HCT116 (cell line): ENCODE results near the gene WWP2. TPM values are rescaled to one million over a fixed set of nuclear protein-coding genes. Genes with fewer than 3 reads are reported as not detected.

ENCODE experiments used
- ATAC-seq: fragments of 200-7000 bp; cut with Tn5 transposase; 2 replicates; pipeline ENCODE4 v1.9.1; 2020; ENCODE audit warnings: mild to moderate bottlenecking, moderate library complexity
- BruUV-seq: library from RNA; stranded (reverse); fragments of 400-500 nt; replicated peaks from 2 replicates; lab custom pipeline; 2021; lab: Mats Ljungman, UMichigan
- CTCF ChIA-PET: fragments of 300-600 bp; sonication (Branson Sonifier 250); formaldehyde crosslinking; loops from one replicate; lab custom pipeline; 2021; ENCODE audit warnings: antibody characterized with exemption; lab: Charles Lee
- POLR2A ChIA-PET: fragments of 300-600, 350-600 bp; sonication (Branson Sonifier 250); formaldehyde crosslinking; loops from one replicate; lab custom pipeline; 2021; ENCODE audit warnings: antibody characterized with exemption; lab: Charles Lee
- RAD21 ChIA-PET, 2 experiments: fragments of 300-600 bp; sonication (Branson Sonifier 250); formaldehyde crosslinking; loops; one replicate each; lab custom pipeline; 2023; ENCODE audit warnings: low total read pairs in 2 of 2; ENCODE audit not compliant: uncharacterized antibody in 2 of 2, unreplicated experiment in 2 of 2, low non-redundant PET in 1 of 2; lab: Charles Lee
- DNase-seq: peaks from one replicate; pipeline ENCODE4 v3.0.0-alpha.2; 2010; ENCODE audit warnings: low read depth, low spot score
- H2AFZ ChIP-seq: fragments of 200-600 bp; shearing (Covaris generic), sonication (generic); 2 replicates; pipeline ENCODE4 v1.6.1; 2017; ENCODE audit warnings: low read depth, mixed run types, mixed read lengths, antibody characterized with exemption, low read length; ENCODE audit not compliant: poor library complexity, severe bottlenecking
- H3K27ac ChIP-seq: 2 replicates; pipeline ENCODE4 v1.5.1; 2012; ENCODE audit warnings: low read depth, low read length
- H3K27me3 ChIP-seq: fragments of 200-600 bp; sonication (generic); 2 replicates; pipeline ENCODE4 v1.6.1; 2016; ENCODE audit warnings: mixed run types, low read length, mixed read lengths; ENCODE audit not compliant: insufficient read depth
- H3K36me3 ChIP-seq, 2 experiments: fragments of 200-500 bp in 1 of 2; fragments of 200-600 bp in 1 of 2; sonication (Bioruptor generic) in 1 of 2; sonication (generic) in 1 of 2; 2 replicates each; pipeline versions ENCODE4 v1.5.1 to v1.6.1; 2014 to 2016; ENCODE audit warnings: low read length in 2 of 2, inconsistent platforms in 1 of 2, mixed read lengths in 1 of 2, mixed run types in 1 of 2; ENCODE audit not compliant: insufficient read depth in 2 of 2, control insufficient read depth in 1 of 2
- H3K4me1 ChIP-seq, 2 experiments: fragments of 200-600 bp in 1 of 2; sonication (generic) in 1 of 2; 2 replicates each; pipeline versions ENCODE4 v1.5.1 to v1.6.1; 2012 to 2017; ENCODE audit warnings: low read length in 2 of 2, inconsistent platforms in 1 of 2, mild to moderate bottlenecking in 1 of 2, mixed read lengths in 1 of 2, mixed run types in 1 of 2, moderate library complexity in 1 of 2; ENCODE audit not compliant: insufficient read depth in 2 of 2, control insufficient read depth in 1 of 2
- H3K4me2 ChIP-seq: fragments of 200-600 bp; sonication (generic); 2 replicates; pipeline ENCODE4 v1.6.1; 2017; ENCODE audit warnings: mixed run types, low read length, mixed read lengths
- H3K4me3 ChIP-seq, 2 experiments: fragments of 200-600 bp in 1 of 2; sonication (generic) in 1 of 2; replicated peaks in 1 of 2; 2 replicates each; pipeline ENCODE4 v1.5.1; 2011 to 2016; ENCODE audit warnings: low read length in 2 of 2, control low read depth in 1 of 2, low read depth in 1 of 2, mild to moderate bottlenecking in 1 of 2, mixed read lengths in 1 of 2, mixed run types in 1 of 2
- H3K79me2 ChIP-seq: fragments of 200-600 bp; sonication (generic); 2 replicates; pipeline ENCODE4 v1.6.1; 2017; ENCODE audit warnings: mild to moderate bottlenecking, mixed run types, low read length, moderate library complexity, mixed read lengths; ENCODE audit not compliant: insufficient read depth
- H3K9ac ChIP-seq: fragments of 200-600 bp; sonication (generic); 2 replicates; pipeline ENCODE4 v1.6.1; 2016; ENCODE audit warnings: low read length, mixed read lengths
- H3K9me2 ChIP-seq: fragments of 200-600 bp; sonication (generic), shearing (Covaris generic); 2 replicates; pipeline ENCODE4 v1.6.1; 2017; ENCODE audit warnings: mixed run types, mild to moderate bottlenecking, moderate library complexity; ENCODE audit not compliant: insufficient read depth
- H3K9me3 ChIP-seq, 2 experiments: fragments of 200-500 bp in 1 of 2; fragments of 200-600 bp in 1 of 2; sonication (Bioruptor generic) in 1 of 2; sonication (generic) in 1 of 2; 2 replicates each; pipeline ENCODE4 v1.6.1; 2014 to 2017; ENCODE audit warnings: low read length in 2 of 2, mixed read lengths in 2 of 2, inconsistent platforms in 1 of 2, low read depth in 1 of 2, mild to moderate bottlenecking in 1 of 2, mixed run types in 1 of 2, moderate library complexity in 1 of 2; ENCODE audit not compliant: control insufficient read depth in 1 of 2, insufficient read depth in 1 of 2
- H4K20me1 ChIP-seq: fragments of 200-600 bp; sonication (generic), shearing (Covaris generic); 2 replicates; pipeline ENCODE4 v1.6.1; 2017; ENCODE audit warnings: mixed run types, mild to moderate bottlenecking, moderate library complexity; ENCODE audit not compliant: insufficient read depth
- CBX3 ChIP-seq: IDR thresholded peaks from 2 replicates; pipeline ENCODE4 v1.6.1; 2012; ENCODE audit warnings: low read depth
- EGR1 ChIP-seq: IDR thresholded peaks from 2 replicates; pipeline ENCODE4 v1.6.1; 2012; ENCODE audit warnings: low read depth
- ELF1 ChIP-seq: IDR thresholded peaks from 2 replicates; pipeline ENCODE4 v1.6.1; 2012; ENCODE audit warnings: low read depth, borderline replicate concordance
- EZH2 ChIP-seq: fragments of 200-600 bp; sonication (generic); IDR thresholded peaks from 2 replicates; pipeline ENCODE4 v1.6.1; 2017; ENCODE audit warnings: antibody characterized with exemption, mixed run types
- SIN3A ChIP-seq: IDR thresholded peaks from 2 replicates; pipeline ENCODE4 v1.6.1; 2012; ENCODE audit warnings: low read depth
- intact Hi-C: fragments of 100-400 bp; cut with micrococcal nuclease; formaldehyde crosslinking; loops from 2 replicates; pipeline ENCODE4 v1.10.0; 2022
- total RNA-seq: library from RNA; stranded (reverse); gene quantifications from one replicate; pipeline ENCODE4 v1.2.1, GENCODE V29; 2021; ENCODE audit not compliant: unreplicated experiment
- TF ChIP-seq, protein P1 (sequence below), 3 experiments: fragments of 200-600 bp in 1 of 3; sonication (generic) in 1 of 3; IDR thresholded peaks in 2 of 3; conservative IDR thresholded peaks in 1 of 3; 2 replicates each; pipeline ENCODE4 v1.5.1; 2012 to 2017; ENCODE audit warnings: low read depth in 2 of 3, low read length in 2 of 3, antibody characterized with exemption in 1 of 3, borderline replicate concordance in 1 of 3, control low read depth in 1 of 3, mild to moderate bottlenecking in 1 of 3, mixed read lengths in 1 of 3, mixed run types in 1 of 3, moderate library complexity in 1 of 3; ENCODE audit not compliant: insufficient read depth in 1 of 3

Gene WWP2
- total RNA-seq, 1 experiment from 2014 or later = 44.2 TPM

DNA sequence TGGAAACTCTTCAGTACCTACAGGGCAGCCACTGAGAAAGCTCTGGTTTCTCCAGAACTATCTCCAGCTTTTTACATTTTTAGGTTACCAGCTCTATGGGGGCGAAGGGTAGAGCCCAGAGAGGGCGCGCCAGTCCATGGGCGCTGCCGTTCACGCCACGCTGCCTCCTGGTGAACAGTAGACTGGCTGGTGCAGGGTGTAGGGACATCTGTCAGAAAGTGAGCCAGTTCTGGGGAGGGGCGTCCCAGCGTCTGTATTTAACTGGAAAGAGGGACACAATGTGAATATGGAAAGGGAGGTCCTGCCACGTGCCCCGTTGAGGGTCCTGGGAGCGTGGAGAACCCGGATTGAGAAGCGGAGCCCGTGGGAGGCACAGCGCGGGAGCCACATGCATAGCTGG, 172.6 kb downstream of the WWP2 start:
- ChIA-PET RAD21 (no interaction called here), CTCF (no interaction called here), POLR2A (no interaction called here)
- Histone ChIP-seq H3K36me3 (peaks cover 4 to 6% of the 10 kb centered on the region in 2 experiments; a peak in 3 of 4 replicates), H3K9ac (no peak overlapping the region), H3K4me3 (no peak overlapping the region), H3K79me2 (no peaks in the 10 kb centered on the region), H2AFZ (no peak overlapping the region), H3K27me3 (no peaks in the 10 kb centered on the region), H3K27ac (no peak overlapping the region), H3K9me2 (no peaks in the 10 kb centered on the region), H3K4me2 (no peak overlapping the region), H3K4me1 (no peaks in the 10 kb centered on the region), H4K20me1 (no peaks in the 10 kb centered on the region), H3K9me3 (no peaks in the 10 kb centered on the region)
- TF ChIP-seq SIN3A (no peak), EGR1 (no peak), CBX3 (no peak), ELF1 (no peak)
- TF ChIP-seq, protein P1, sequence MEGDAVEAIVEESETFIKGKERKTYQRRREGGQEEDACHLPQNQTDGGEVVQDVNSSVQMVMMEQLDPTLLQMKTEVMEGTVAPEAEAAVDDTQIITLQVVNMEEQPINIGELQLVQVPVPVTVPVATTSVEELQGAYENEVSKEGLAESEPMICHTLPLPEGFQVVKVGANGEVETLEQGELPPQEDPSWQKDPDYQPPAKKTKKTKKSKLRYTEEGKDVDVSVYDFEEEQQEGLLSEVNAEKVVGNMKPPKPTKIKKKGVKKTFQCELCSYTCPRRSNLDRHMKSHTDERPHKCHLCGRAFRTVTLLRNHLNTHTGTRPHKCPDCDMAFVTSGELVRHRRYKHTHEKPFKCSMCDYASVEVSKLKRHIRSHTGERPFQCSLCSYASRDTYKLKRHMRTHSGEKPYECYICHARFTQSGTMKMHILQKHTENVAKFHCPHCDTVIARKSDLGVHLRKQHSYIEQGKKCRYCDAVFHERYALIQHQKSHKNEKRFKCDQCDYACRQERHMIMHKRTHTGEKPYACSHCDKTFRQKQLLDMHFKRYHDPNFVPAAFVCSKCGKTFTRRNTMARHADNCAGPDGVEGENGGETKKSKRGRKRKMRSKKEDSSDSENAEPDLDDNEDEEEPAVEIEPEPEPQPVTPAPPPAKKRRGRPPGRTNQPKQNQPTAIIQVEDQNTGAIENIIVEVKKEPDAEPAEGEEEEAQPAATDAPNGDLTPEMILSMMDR (IDR thresholded peaks at IDR 0.05 in 2 of 3, conservative IDR thresholded peaks at IDR 0.05 in 1 of 3; ENCODE audit: borderline replicate concordance in 1 of 3, insufficient read depth in 1 of 3, low read depth in 2 of 3, low read length in 2 of 3) = no peak
- intact Hi-C loops = no loop called here
- BruUV-seq = no TSS peak
- no peak for ATAC-seq
- DNase-seq = no peak

DNA sequence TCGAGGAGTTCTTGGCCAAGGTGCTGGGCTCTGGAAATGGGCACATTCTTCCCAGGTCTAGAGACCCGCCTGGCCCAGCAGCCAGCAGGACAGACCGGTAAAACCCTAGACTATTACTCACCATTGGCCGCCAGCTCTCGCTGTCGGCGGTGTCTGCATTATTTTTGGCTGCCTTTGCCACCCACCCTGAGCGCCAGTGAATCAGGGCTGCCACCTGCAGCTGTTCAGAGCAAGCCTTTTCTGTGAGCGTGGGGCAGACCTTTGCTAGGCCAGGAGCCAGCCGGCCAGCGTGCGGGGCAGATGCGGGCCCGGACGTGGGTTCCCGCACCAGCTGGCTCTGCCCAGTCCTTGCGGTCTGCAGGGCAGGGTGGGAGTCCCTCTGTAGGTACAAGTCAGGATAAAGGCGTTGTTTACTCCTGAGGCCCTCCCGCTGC, 173.2 kb downstream of the WWP2 start:
- H3K4me1 ChIP-seq = no peaks in the 10 kb centered on the region
- no peak overlapping the region for H3K4me3 ChIP-seq
- H3K9ac ChIP-seq = no peak overlapping the region
- H2AFZ ChIP-seq = no peak overlapping the region
- ChIA-PET CTCF (no interaction called here), RAD21 (no interaction called here), POLR2A (no interaction called here)
- no peaks in the 10 kb centered on the region for H3K27me3 ChIP-seq
- H3K4me2 ChIP-seq = no peak overlapping the region
- peaks cover 4 to 6% of the 10 kb centered on the region in 2 experiments; a peak in 3 of 4 replicates for H3K36me3 ChIP-seq
- H3K27ac ChIP-seq = no peak overlapping the region
- no peak for DNase-seq
- intact Hi-C loops = no loop called here
- TF ChIP-seq EZH2 = no peak
- H3K9me3 ChIP-seq = no peaks in the 10 kb centered on the region
- H3K79me2 ChIP-seq = no peaks in the 10 kb centered on the region
- H3K9me2 ChIP-seq = no peaks in the 10 kb centered on the region
- ATAC-seq = no peak
- BruUV-seq = no TSS peak
- no peaks in the 10 kb centered on the region for H4K20me1 ChIP-seq
